ENCODE results near the gene CCDC85A.

The CCDC85A gene

DNA sequence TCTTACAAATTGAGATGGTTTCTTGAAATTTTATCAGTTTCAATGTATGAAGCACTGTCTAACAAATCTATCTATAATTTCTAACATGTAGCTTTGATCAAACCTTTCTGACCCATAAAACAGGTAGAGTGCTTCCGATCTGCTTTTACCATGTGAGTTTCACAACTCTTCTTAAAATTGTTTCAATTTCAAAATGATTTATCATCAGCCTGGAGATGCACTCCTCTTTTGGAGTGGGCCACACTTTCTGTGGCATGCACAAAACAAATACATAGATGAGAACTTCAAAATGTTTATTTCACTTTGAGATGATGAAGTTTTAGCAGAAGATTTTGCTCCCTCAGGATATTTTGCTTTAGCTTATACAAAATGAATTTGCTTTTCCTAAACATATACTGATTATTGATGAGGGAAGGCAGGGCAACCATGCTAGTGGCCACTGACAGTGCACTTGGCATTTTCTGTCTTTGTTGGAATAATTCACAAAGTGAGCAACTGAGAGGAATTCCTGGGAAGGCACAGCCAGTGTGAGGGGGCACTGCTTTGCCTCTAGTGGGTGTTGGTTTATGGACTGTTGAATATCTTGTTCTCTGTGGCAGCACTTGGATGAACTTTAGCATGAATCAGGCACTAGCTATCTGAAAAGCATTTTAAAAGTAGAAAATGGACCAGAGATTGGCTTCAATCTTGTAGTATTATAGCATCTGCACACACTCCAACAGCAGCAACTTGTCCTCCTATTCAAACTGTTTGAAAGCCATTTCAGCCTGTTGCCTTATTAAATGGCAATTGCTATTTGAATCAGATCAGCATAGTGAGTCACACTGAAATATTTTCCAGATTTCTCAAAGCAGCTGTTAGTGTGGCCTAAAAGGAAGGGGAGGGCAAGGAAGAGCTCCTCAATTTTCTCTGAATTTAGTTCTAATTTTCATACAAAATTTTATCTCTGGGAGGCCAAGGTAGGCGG lies 193.2 kb downstream of the CCDC85A start:
- DNase-seq: no peak

DNA sequence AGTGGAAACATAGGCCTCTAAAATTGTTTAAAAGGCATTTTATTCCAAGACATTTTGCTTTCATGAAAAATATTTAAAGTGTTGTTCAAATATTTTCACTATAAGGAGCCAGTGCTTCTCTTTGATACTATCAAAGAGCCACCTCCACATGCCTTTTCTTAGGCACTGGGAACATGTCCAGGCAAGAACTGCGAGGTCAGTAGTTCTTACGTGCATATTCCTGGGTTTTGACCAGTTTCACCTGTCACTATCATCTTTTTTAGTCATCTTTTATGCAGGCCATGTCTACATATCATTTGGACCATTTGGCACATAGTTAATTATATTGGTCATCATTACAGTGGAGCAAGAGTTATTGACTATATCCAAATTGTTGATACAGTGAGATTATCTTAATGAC lies 195.3 kb downstream of the CCDC85A start:
- DNase-seq: no peak

DNA sequence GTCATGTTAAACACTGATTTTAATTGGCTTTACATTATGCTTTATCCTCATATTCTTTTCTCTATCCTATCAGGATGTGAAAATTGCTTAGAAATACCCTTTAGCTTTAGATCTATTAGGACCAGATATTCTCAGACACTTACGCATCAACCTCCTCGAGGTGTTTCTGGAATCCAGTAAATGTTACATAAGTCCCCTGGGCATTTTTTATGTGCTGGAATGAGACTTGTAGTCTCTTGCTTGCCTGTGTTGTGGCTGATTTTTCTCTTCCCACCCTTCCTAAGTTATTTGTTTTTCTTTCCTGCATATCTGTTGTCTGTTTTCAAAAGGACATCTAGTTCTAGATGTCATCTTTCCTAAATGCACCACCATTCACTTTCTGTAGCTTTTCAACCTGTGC lies 197.1 kb downstream of the CCDC85A start:
- no peak for DNase-seq

- DNase-seq: no peak
Measured at GRCh38 chr2:56382466-56382865, 198.7 kb downstream of the CCDC85A start.

DNA sequence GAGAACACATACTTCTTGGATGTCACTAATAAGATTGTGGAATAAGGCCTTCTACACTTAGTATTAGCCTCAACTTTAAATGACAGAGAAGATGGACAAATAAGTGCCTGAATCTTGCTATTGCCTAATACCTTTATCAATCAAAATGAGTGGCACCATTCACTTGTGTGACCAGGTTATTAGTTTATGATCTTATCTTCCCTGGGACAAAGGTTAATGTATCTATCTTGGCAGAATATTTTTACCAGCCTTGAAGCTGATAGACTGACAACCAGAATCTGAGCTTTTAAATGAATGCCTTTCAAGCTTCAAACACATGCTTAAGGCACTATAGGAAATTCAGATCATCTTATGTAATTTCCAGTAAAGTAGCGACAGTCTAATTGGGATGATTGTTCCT lies 202.9 kb downstream of the CCDC85A start:
- no peak for DNase-seq

DNA sequence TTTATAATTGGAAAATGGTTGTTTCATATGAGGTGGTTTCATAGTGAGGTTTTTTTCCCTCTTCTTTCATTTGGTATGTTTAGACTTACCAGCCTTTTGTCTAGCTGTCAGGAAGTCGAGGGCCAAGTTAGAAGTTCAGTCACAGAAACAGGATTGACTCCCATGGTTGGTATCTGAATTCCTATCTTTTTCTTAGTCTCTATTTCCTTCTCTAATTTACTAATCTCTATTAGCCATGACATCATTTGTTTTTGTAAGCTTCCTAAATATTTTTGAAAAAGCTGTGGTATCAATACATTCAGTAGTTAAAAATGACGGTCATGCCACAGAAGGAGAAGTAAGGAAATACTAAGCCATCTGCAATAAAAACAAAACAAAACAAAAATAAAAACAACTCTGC lies 206.9 kb downstream of the CCDC85A start:
- DNase-seq: no peak

GRCh38 chr2:56410140-56410539 lies 226.3 kb downstream of the CCDC85A start:
- DNase-seq: no peak

- no peak for DNase-seq
Measured at GRCh38 chr2:56416500-56417176, 232.8 kb downstream of the CCDC85A start.

Data from activated CD4-positive, CD25-positive, alpha-beta regulatory T cell (primary cell).